ENCODE results near the gene ADAMTS6.

GRCh38 chr5:65506961-65507360, 25.2 kb upstream of the ADAMTS6 start:
- TF ChIP-seq POLR2A (IDR thresholded peaks at IDR 0.05) (no peak), CTCF (IDR thresholded peaks at IDR 0.05) (no peak)

All from esophagus squamous epithelium (tissue), 4 donors.